ENCODE results near the gene EPHX1.

DNA sequence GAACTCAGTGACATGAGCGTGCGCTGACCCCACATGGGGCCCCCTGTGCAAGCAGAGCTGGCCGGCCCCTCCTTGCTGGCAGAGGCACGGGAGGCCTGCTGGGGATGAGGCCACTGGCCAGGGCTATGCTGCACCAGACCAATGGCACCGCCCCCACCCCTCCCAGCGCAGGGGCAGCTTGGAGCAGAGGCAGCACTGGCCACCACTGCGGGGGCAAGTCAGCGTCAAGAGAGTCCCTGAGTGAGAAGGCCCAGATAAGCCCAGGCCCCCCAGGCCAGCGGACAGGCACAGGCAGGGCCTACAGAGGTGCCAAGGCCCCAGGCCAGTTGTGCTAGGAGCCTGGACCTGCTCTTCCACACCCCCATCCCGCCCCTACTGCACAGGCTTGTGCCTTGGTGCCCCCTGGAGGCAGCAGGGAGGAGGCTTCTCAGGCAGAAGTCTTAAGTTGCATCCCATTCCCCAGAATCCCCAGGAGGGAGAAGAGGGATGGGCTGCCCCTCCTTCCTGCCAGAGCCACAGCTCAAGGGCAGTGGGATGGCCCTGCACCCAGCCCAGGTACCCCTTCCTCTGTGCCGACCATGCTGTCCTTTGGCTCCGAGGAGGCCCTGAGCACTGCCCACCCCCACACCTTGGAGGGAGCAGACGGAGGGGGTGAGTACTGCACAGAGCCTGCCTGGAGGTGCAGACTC lies 35.8 kb downstream of the EPHX1 start:
- TF ChIP-seq, protein P1, sequence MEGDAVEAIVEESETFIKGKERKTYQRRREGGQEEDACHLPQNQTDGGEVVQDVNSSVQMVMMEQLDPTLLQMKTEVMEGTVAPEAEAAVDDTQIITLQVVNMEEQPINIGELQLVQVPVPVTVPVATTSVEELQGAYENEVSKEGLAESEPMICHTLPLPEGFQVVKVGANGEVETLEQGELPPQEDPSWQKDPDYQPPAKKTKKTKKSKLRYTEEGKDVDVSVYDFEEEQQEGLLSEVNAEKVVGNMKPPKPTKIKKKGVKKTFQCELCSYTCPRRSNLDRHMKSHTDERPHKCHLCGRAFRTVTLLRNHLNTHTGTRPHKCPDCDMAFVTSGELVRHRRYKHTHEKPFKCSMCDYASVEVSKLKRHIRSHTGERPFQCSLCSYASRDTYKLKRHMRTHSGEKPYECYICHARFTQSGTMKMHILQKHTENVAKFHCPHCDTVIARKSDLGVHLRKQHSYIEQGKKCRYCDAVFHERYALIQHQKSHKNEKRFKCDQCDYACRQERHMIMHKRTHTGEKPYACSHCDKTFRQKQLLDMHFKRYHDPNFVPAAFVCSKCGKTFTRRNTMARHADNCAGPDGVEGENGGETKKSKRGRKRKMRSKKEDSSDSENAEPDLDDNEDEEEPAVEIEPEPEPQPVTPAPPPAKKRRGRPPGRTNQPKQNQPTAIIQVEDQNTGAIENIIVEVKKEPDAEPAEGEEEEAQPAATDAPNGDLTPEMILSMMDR (IDR thresholded peaks at IDR 0.05; ENCODE audit: low read depth, low read length, missing input control): peak; percentile 56
- no peak for TF ChIP-seq RXRA (IDR thresholded peaks at IDR 0.05)
- TF ChIP-seq JUND (IDR thresholded peaks at IDR 0.05): no peak

All from liver (tissue), 3 donors.